OCI-LY1 (cell line): ENCODE data around the gene BRSK1.
A peak's percentile ranks its signal among the peaks of the same experiment; 100 is the strongest.

Experiments used
- H2AFZ ChIP-seq: fragments of 200-600 bp; sonication (generic), shearing (Covaris generic); 2 replicates; pipeline ENCODE4 v1.6.0; 2014; ENCODE audit warnings: antibody characterized with exemption, mild to moderate bottlenecking, low read length
- H3F3A ChIP-seq: fragments of 200-600 bp; sonication (generic), shearing (Covaris generic); 2 replicates; pipeline ENCODE4 v1.6.0; 2014; ENCODE audit warnings: mild to moderate bottlenecking, antibody characterized with exemption, low read length, moderate library complexity; ENCODE audit not compliant: insufficient read depth
- H3K27ac ChIP-seq: fragments of 200-600 bp; sonication (generic); 2 replicates; pipeline ENCODE4 v1.5.1; 2014; ENCODE audit warnings: low read length, mixed run types, mild to moderate bottlenecking, low read depth; ENCODE audit not compliant: poor library complexity, severe bottlenecking
- H3K27me3 ChIP-seq: fragments of 200-600 bp; sonication (generic); 2 replicates; pipeline ENCODE4 v1.6.0; 2014; ENCODE audit warnings: antibody characterized with exemption, mild to moderate bottlenecking, low read length, moderate library complexity; ENCODE audit not compliant: insufficient read depth
- H3K36me3 ChIP-seq: fragments of 200-600 bp; sonication (generic); 2 replicates; pipeline ENCODE4 v1.6.1; 2014; ENCODE audit warnings: mild to moderate bottlenecking, antibody characterized with exemption, low read length, moderate library complexity, mixed read lengths; ENCODE audit not compliant: insufficient read depth
- H3K4me1 ChIP-seq: fragments of 200-600 bp; sonication (generic); 2 replicates; pipeline ENCODE4 v1.5.1; 2014; ENCODE audit warnings: mild to moderate bottlenecking, low read length, moderate library complexity; ENCODE audit not compliant: insufficient read depth, severe bottlenecking
- H3K4me2 ChIP-seq: fragments of 200-600 bp; sonication (generic), shearing (Covaris generic); 2 replicates; pipeline ENCODE4 v1.6.1; 2014; ENCODE audit warnings: low read length
- H3K4me3 ChIP-seq: fragments of 200-600 bp; sonication (generic); 2 replicates; pipeline ENCODE4 v1.5.1; 2014; ENCODE audit warnings: low read length, low read depth, mild to moderate bottlenecking, mixed read lengths; ENCODE audit not compliant: poor library complexity, severe bottlenecking
- H3K79me2 ChIP-seq: fragments of 200-600 bp; shearing (Covaris generic); 2 replicates; pipeline ENCODE4 v1.6.1; 2016; ENCODE audit warnings: mixed run types, low read length, mixed read lengths; ENCODE audit not compliant: insufficient read depth
- H3K9ac ChIP-seq: fragments of 200-600 bp; sonication (generic), shearing (Covaris generic); 2 replicates; pipeline ENCODE4 v1.6.1; 2014; ENCODE audit warnings: mild to moderate bottlenecking, low read length, mixed read lengths
- H3K9me2 ChIP-seq: fragments of 200-600 bp; sonication (generic), shearing (Covaris generic); 2 replicates; pipeline ENCODE4 v1.6.1; 2014; ENCODE audit warnings: low read depth, mild to moderate bottlenecking, low read length, mixed read lengths
- H3K9me3 ChIP-seq: fragments of 200-600 bp; shearing (Covaris generic); 2 replicates; pipeline ENCODE4 v1.6.1; 2014; ENCODE audit warnings: low read length, mixed read lengths
- H4K20me1 ChIP-seq: fragments of 200-600 bp; sonication (generic), shearing (Covaris generic); 2 replicates; pipeline ENCODE4 v1.6.0; 2016; ENCODE audit warnings: mild to moderate bottlenecking, low read length; ENCODE audit not compliant: insufficient read depth
- CTCF ChIP-seq: fragments of 200-600 bp; sonication (generic), shearing (Covaris generic); IDR thresholded peaks from 2 replicates; pipeline ENCODE4 v1.5.1; 2017; ENCODE audit warnings: mild to moderate bottlenecking, antibody characterized with exemption, low read length, moderate library complexity, mixed read lengths
- EZH2 ChIP-seq: fragments of 200-600 bp; sonication (generic), shearing (Covaris generic); IDR thresholded peaks from 2 replicates; pipeline ENCODE4 v1.8.0; 2017; ENCODE audit warnings: borderline replicate concordance, mixed run types, mild to moderate bottlenecking, antibody characterized with exemption, low read length, moderate library complexity, mixed read lengths

BRSK1 gene

GRCh38 chr19:55275851-55276719 lies 7.7 kb upstream of the BRSK1 start:
- Histone ChIP-seq H4K20me1 (no peaks in the 10 kb centered on the region), H3K9me3 (no peaks in the 10 kb centered on the region), H2AFZ (no peak overlapping the region), H3K9ac (peak overlapping the region; percentile 65), H3K27me3 (no peaks in the 10 kb centered on the region), H3K27ac (peak overlapping the region; percentile 97), H3K79me2 (no peaks in the 10 kb centered on the region), H3F3A (peaks cover 5% of the 10 kb centered on the region; the same call in 1 of the 2 replicates), H3K4me1 (peaks cover 73% of the 10 kb centered on the region), H3K4me3 (peak overlapping the region; percentile 47), H3K36me3 (peaks cover 35% of the 10 kb centered on the region), H3K9me2 (no peaks in the 10 kb centered on the region), H3K4me2 (peak overlapping the region; percentile 93)
- no peak for TF ChIP-seq EZH2

- H3K9me3 ChIP-seq = no peaks in the 10 kb centered on the region
- H3K79me2 ChIP-seq = no peaks in the 10 kb centered on the region
- H4K20me1 ChIP-seq = no peaks in the 10 kb centered on the region
- TF ChIP-seq EZH2 (no peak), CTCF (no peak)
- H3K4me3 ChIP-seq = peak overlapping the region; percentile 47
- peaks cover 5% of the 10 kb centered on the region; the same call in 1 of the 2 replicates for H3F3A ChIP-seq
- peaks cover 27% of the 10 kb centered on the region for H3K36me3 ChIP-seq
- H3K27ac ChIP-seq = peak overlapping the region; percentile 97
- peaks cover 77% of the 10 kb centered on the region for H3K4me1 ChIP-seq
- no peak overlapping the region for H2AFZ ChIP-seq
- no peaks in the 10 kb centered on the region for H3K9me2 ChIP-seq
- H3K27me3 ChIP-seq = no peaks in the 10 kb centered on the region
- H3K4me2 ChIP-seq = peak overlapping the region; percentile 93
- peak overlapping the region; percentile 65 for H3K9ac ChIP-seq
Observed at GRCh38 chr19:55276720-55277430, 6.9 kb upstream of the BRSK1 start.

- Histone ChIP-seq H4K20me1 (no peaks in the 10 kb centered on the region), H3K27ac (peak overlapping the region; percentile 97), H3K4me3 (peak overlapping the region; percentile 47), H3K27me3 (no peaks in the 10 kb centered on the region), H3K36me3 (peaks cover 21% of the 10 kb centered on the region), H3K9me2 (no peaks in the 10 kb centered on the region), H3K79me2 (no peaks in the 10 kb centered on the region), H2AFZ (no peak overlapping the region), H3K9me3 (no peaks in the 10 kb centered on the region), H3K4me2 (peak overlapping the region; percentile 93), H3K4me1 (peaks cover 77% of the 10 kb centered on the region), H3F3A (peaks cover 5% of the 10 kb centered on the region; the same call in 1 of the 2 replicates), H3K9ac (peak overlapping the region; percentile 65; the same call in 1 of the 2 replicates)
- TF ChIP-seq EZH2 = no peak
- no peak for TF ChIP-seq CTCF
Observed at GRCh38 chr19:55277494-55277893, 6.3 kb upstream of the BRSK1 start.
